SK-N-SH treated with all-trans-retinoic acid at 6 μM for 48 hours (cell line): ENCODE data around the gene BMERB1.

ENCODE experiments used
- ATAC-seq: fragments of 200-7000 bp; cut with Tn5 transposase; 3 replicates; pipeline ENCODE4 v1.9.1; 2020; ENCODE audit warnings: mild to moderate bottlenecking, moderate library complexity
- ARNTL ChIP-seq: fragments of 450-650 bp; formaldehyde crosslinking; IDR thresholded peaks from 2 replicates; pipeline ENCODE4 v1.5.0; 2020; ENCODE audit warnings: low read depth, mild to moderate bottlenecking, moderate library complexity, borderline replicate concordance
- BACH2 ChIP-seq: fragments of 250-450 bp; sonication (Bioruptor Pico); IDR thresholded peaks from 2 replicates; pipeline ENCODE4 v1.9.0; 2021; ENCODE audit warnings: mild to moderate bottlenecking, borderline replicate concordance
- CSDC2 ChIP-seq: fragments of 250-450 bp; sonication (Bioruptor Pico); IDR thresholded peaks from 2 replicates; pipeline ENCODE4 v1.5.0; 2020; ENCODE audit warnings: mild to moderate bottlenecking, moderate library complexity
- ESRRG ChIP-seq: fragments of 250-450 bp; sonication (Bioruptor Pico); IDR thresholded peaks from 2 replicates; pipeline ENCODE4 v1.6.1; 2021; ENCODE audit warnings: mild to moderate bottlenecking
- GLIS3 ChIP-seq: fragments of 250-450 bp; sonication (Bioruptor Pico); IDR thresholded peaks from 2 replicates; pipeline ENCODE4 v1.5.0; 2020; ENCODE audit warnings: mild to moderate bottlenecking, moderate library complexity
- ISL1 ChIP-seq: fragments of 250-450 bp; sonication (Bioruptor Pico); IDR thresholded peaks from 2 replicates; pipeline ENCODE4 v2.1.2; 2022; ENCODE audit warnings: mild to moderate bottlenecking, moderate library complexity
- OSR1 ChIP-seq: fragments of 250-450 bp; sonication (Bioruptor Pico); IDR thresholded peaks from 2 replicates; pipeline ENCODE4 v1.8.0; 2022; ENCODE audit warnings: moderate library complexity, mild to moderate bottlenecking, inconsistent platforms
- PPARA ChIP-seq: fragments of 250-450 bp; sonication (Bioruptor Pico); IDR thresholded peaks from 2 replicates; pipeline ENCODE4 v1.5.0; 2020; ENCODE audit warnings: mild to moderate bottlenecking, borderline replicate concordance
- RARB ChIP-seq: fragments of 250-450 bp; sonication (Bioruptor Pico); IDR thresholded peaks from 2 replicates; pipeline ENCODE4 v1.8.0; 2021; ENCODE audit warnings: mild to moderate bottlenecking, moderate library complexity
- SNAI2 ChIP-seq: fragments of 250-450 bp; sonication (Bioruptor Pico); IDR thresholded peaks from 2 replicates; pipeline ENCODE4 v1.5.0; 2020; ENCODE audit warnings: mild to moderate bottlenecking, moderate library complexity
- TCF4 ChIP-seq: fragments of 250-450 bp; sonication (Bioruptor Pico); IDR thresholded peaks from 2 replicates; pipeline ENCODE4 v1.8.0; 2021; ENCODE audit warnings: mild to moderate bottlenecking, moderate library complexity, borderline replicate concordance
- TOX ChIP-seq: fragments of 250-450 bp; sonication (Bioruptor Pico); IDR thresholded peaks from 2 replicates; pipeline ENCODE4 v1.8.0; 2021; ENCODE audit warnings: mild to moderate bottlenecking, moderate library complexity, borderline replicate concordance
- ZC3H10 ChIP-seq: fragments of 250-450 bp; sonication (Bioruptor Pico); IDR thresholded peaks from 2 replicates; pipeline ENCODE4 v1.5.1; 2021; ENCODE audit warnings: mild to moderate bottlenecking, moderate library complexity
- ZFP30 ChIP-seq: fragments of 450-650 bp; formaldehyde crosslinking; IDR thresholded peaks from 2 replicates; pipeline ENCODE4 v1.5.0; 2022; ENCODE audit warnings: mild to moderate bottlenecking, moderate library complexity
- ZNF565 ChIP-seq: fragments of 450-650 bp; formaldehyde crosslinking; conservative IDR thresholded peaks from 2 replicates; pipeline ENCODE4 v1.5.0; 2020; ENCODE audit warnings: low read depth, mild to moderate bottlenecking, moderate library complexity
- ZNF70 ChIP-seq: fragments of 450-650 bp; formaldehyde crosslinking; IDR thresholded peaks from 2 replicates; pipeline ENCODE4 v1.5.0; 2020; ENCODE audit warnings: mild to moderate bottlenecking, moderate library complexity
- TF ChIP-seq, protein P1 (sequence below): fragments of 250-450 bp; sonication (Bioruptor Pico); IDR thresholded peaks from 2 replicates; pipeline ENCODE4 v1.5.0; 2020; ENCODE audit warnings: mild to moderate bottlenecking, moderate library complexity
- TF ChIP-seq, protein P2 (sequence below): fragments of 250-450 bp; sonication (Bioruptor Pico); IDR thresholded peaks from 2 replicates; pipeline ENCODE4 v1.8.0; 2020; ENCODE audit warnings: mild to moderate bottlenecking, moderate library complexity, borderline replicate concordance
- TF ChIP-seq, protein P3 (sequence below): fragments of 250-450 bp; sonication (Bioruptor Pico); IDR thresholded peaks from 2 replicates; pipeline ENCODE4 v1.5.1; 2020; ENCODE audit warnings: low read depth, mild to moderate bottlenecking, moderate library complexity
- TF ChIP-seq, protein P4 (sequence below): fragments of 250-450 bp; sonication (Bioruptor Pico); IDR thresholded peaks from 2 replicates; pipeline ENCODE4 v1.5.1; 2021; ENCODE audit warnings: mild to moderate bottlenecking, moderate library complexity
- TF ChIP-seq, protein P5 (sequence below): fragments of 250-450 bp; sonication (Bioruptor Pico); IDR thresholded peaks from 2 replicates; pipeline ENCODE4 v1.8.0; 2021; ENCODE audit warnings: low read depth, mild to moderate bottlenecking, moderate library complexity, borderline replicate concordance

The BMERB1 gene

DNA sequence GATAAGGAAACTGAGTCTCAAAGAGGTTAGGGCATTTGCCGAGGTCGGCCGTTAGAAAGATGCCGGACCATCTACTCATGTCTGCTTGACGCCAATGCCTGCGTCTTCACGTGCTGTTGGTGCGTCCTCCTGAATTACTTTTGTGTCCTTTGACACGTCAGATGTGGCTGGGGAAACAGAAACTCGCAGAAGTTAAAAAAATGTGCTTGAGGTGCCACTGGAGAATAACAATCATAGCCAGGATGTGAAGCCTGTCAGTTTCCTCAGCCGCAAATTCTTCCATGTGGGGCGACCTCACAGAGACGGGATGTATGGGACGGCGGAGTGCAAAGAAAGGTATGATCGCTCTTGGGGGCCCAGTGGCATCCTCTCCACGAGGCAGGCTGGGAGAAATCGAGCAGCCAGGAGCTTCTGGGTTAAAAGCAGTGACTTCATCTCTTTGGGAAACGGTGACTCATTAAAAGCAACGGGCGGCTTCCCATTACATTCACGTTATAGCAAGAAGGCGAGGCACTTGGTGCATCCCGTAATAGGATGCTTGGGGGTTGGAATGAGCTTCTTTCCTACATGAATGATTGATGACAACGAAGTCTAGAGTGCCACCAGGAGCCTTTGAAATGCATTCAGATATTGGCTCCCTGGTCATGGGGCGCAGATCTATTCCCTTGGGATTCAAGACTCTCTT, 67.8 kb downstream of the BMERB1 start:
- ATAC-seq: peak; percentile 94
- TF ChIP-seq ZNF565 (CRISPR knock-in tag): no peak
- TF ChIP-seq, protein P1, sequence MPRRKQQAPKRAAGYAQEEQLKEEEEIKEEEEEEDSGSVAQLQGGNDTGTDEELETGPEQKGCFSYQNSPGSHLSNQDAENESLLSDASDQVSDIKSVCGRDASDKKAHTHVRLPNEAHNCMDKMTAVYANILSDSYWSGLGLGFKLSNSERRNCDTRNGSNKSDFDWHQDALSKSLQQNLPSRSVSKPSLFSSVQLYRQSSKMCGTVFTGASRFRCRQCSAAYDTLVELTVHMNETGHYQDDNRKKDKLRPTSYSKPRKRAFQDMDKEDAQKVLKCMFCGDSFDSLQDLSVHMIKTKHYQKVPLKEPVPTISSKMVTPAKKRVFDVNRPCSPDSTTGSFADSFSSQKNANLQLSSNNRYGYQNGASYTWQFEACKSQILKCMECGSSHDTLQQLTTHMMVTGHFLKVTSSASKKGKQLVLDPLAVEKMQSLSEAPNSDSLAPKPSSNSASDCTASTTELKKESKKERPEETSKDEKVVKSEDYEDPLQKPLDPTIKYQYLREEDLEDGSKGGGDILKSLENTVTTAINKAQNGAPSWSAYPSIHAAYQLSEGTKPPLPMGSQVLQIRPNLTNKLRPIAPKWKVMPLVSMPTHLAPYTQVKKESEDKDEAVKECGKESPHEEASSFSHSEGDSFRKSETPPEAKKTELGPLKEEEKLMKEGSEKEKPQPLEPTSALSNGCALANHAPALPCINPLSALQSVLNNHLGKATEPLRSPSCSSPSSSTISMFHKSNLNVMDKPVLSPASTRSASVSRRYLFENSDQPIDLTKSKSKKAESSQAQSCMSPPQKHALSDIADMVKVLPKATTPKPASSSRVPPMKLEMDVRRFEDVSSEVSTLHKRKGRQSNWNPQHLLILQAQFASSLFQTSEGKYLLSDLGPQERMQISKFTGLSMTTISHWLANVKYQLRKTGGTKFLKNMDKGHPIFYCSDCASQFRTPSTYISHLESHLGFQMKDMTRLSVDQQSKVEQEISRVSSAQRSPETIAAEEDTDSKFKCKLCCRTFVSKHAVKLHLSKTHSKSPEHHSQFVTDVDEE (CRISPR knock-in tag): no peak
- no peak for TF ChIP-seq PPARA (CRISPR knock-in tag)
- TF ChIP-seq, protein P2, sequence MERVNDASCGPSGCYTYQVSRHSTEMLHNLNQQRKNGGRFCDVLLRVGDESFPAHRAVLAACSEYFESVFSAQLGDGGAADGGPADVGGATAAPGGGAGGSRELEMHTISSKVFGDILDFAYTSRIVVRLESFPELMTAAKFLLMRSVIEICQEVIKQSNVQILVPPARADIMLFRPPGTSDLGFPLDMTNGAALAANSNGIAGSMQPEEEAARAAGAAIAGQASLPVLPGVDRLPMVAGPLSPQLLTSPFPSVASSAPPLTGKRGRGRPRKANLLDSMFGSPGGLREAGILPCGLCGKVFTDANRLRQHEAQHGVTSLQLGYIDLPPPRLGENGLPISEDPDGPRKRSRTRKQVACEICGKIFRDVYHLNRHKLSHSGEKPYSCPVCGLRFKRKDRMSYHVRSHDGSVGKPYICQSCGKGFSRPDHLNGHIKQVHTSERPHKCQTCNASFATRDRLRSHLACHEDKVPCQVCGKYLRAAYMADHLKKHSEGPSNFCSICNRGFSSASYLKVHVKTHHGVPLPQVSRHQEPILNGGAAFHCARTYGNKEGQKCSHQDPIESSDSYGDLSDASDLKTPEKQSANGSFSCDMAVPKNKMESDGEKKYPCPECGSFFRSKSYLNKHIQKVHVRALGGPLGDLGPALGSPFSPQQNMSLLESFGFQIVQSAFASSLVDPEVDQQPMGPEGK (CRISPR knock-in tag): no peak
- no peak for TF ChIP-seq CSDC2 (CRISPR knock-in tag)
- TF ChIP-seq, protein P3, sequence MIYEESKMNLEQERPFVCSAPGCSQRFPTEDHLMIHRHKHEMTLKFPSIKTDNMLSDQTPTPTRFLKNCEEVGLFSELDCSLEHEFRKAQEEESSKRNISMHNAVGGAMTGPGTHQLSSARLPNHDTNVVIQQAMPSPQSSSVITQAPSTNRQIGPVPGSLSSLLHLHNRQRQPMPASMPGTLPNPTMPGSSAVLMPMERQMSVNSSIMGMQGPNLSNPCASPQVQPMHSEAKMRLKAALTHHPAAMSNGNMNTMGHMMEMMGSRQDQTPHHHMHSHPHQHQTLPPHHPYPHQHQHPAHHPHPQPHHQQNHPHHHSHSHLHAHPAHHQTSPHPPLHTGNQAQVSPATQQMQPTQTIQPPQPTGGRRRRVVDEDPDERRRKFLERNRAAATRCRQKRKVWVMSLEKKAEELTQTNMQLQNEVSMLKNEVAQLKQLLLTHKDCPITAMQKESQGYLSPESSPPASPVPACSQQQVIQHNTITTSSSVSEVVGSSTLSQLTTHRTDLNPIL (CRISPR knock-in tag): no peak
- no peak for TF ChIP-seq ZNF70 (CRISPR knock-in tag)
- TF ChIP-seq BACH2: no peak
- no peak for TF ChIP-seq RARB (CRISPR knock-in tag)
- TF ChIP-seq TOX (CRISPR knock-in tag): peak; percentile 61; the same call in 1 of the 2 replicates
- TF ChIP-seq, protein P4, sequence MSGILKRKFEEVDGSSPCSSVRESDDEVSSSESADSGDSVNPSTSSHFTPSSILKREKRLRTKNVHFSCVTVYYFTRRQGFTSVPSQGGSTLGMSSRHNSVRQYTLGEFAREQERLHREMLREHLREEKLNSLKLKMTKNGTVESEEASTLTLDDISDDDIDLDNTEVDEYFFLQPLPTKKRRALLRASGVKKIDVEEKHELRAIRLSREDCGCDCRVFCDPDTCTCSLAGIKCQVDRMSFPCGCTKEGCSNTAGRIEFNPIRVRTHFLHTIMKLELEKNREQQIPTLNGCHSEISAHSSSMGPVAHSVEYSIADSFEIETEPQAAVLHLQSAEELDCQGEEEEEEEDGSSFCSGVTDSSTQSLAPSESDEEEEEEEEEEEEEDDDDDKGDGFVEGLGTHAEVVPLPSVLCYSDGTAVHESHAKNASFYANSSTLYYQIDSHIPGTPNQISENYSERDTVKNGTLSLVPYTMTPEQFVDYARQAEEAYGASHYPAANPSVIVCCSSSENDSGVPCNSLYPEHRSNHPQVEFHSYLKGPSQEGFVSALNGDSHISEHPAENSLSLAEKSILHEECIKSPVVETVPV: no peak
- TF ChIP-seq SNAI2 (CRISPR knock-in tag): no peak
- 0 out of 2 replicates have a peak, but pooled peaks have one; percentile 47 for TF ChIP-seq ZC3H10 (CRISPR knock-in tag)
- no peak for TF ChIP-seq ARNTL (CRISPR knock-in tag)
- no peak for TF ChIP-seq ISL1 (CRISPR knock-in tag)

DNA sequence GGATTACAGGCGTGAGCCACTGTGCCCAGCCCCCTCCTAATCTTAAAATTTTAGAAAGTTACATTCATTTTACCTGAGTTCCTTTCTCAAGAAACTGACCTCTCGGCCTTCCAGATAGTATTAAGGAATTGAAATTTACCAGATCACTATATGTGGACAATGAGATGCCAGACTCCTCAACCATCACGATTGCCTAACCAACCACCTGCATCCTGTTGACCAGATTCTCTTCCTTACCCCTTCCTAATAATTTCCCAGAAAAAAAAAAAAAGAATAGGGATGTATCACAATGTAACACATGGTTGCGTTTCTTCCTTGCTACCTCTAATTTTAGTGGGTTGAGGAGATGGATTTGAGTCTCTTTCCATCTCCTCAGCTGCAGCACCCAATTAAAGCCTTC, 72.1 kb downstream of the BMERB1 start:
- TF ChIP-seq ESRRG (no peak), CSDC2 (CRISPR knock-in tag) (no peak), TCF4 (CRISPR knock-in tag) (no peak), OSR1 (CRISPR knock-in tag) (no peak), ZFP30 (CRISPR knock-in tag) (no peak), ZC3H10 (CRISPR knock-in tag) (no peak), TOX (CRISPR knock-in tag) (no peak), GLIS3 (CRISPR knock-in tag) (no peak), BACH2 (no peak), PPARA (CRISPR knock-in tag) (no peak), RARB (CRISPR knock-in tag) (no peak), ZNF565 (CRISPR knock-in tag) (no peak), ARNTL (CRISPR knock-in tag) (no peak), SNAI2 (CRISPR knock-in tag) (no peak), ISL1 (CRISPR knock-in tag) (no peak)
- TF ChIP-seq, protein P2 (CRISPR knock-in tag): no peak
- TF ChIP-seq, protein P3 (CRISPR knock-in tag): no peak
- TF ChIP-seq, protein P5, sequence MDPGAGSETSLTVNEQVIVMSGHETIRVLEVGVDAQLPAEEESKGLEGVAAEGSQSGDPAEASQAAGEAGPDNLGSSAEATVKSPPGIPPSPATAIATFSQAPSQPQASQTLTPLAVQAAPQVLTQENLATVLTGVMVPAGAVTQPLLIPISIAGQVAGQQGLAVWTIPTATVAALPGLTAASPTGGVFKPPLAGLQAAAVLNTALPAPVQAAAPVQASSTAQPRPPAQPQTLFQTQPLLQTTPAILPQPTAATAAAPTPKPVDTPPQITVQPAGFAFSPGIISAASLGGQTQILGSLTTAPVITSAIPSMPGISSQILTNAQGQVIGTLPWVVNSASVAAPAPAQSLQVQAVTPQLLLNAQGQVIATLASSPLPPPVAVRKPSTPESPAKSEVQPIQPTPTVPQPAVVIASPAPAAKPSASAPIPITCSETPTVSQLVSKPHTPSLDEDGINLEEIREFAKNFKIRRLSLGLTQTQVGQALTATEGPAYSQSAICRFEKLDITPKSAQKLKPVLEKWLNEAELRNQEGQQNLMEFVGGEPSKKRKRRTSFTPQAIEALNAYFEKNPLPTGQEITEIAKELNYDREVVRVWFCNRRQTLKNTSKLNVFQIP (CRISPR knock-in tag): no peak
- ATAC-seq: no peak
